Type B pancreatic cell (in vitro differentiated cells): ENCODE measurements around the gene TSPY1. TPM values are rescaled to one million over a fixed set of nuclear protein-coding genes. Genes with fewer than 3 reads are reported as not detected.
"Not testable (repeated sequence)": the region's sequence is repeated elsewhere in the genome, so short reads cannot be mapped to it uniquely, and the experiment has no call there.

Experiments used
- DNase-seq: peaks from one replicate; pipeline ENCODE4 v3.0.0; 2021; ENCODE audit warnings: mixed read lengths; ENCODE audit not compliant: unreplicated experiment; ENCODE audit errors: extremely low spot score
- H3K27ac Mint-ChIP-seq: 2 replicates; pipeline ENCODE4 v1.8.0; 2021; ENCODE audit warnings: mild to moderate bottlenecking, mixed read lengths
- H3K27me3 Mint-ChIP-seq: 2 replicates; pipeline ENCODE4 v1.8.0; 2021; ENCODE audit warnings: mixed read lengths
- H3K36me3 Mint-ChIP-seq: 2 replicates; pipeline ENCODE4 v1.8.0; 2021; ENCODE audit warnings: mixed read lengths
- H3K4me1 Mint-ChIP-seq: one replicate; pipeline ENCODE4 v1.8.0; 2021; ENCODE audit warnings: mixed read lengths; ENCODE audit not compliant: unreplicated experiment
- H3K4me3 Mint-ChIP-seq: 2 replicates; pipeline ENCODE4 v1.8.0; 2021; ENCODE audit warnings: mild to moderate bottlenecking, mixed read lengths
- H3K9me3 Mint-ChIP-seq: 2 replicates; pipeline ENCODE4 v1.8.0; 2021; ENCODE audit warnings: mixed read lengths
- long read RNA-seq: library from polyadenylated mRNA; unstranded; transcript quantifications from one replicate; pipeline ENCODE4 v2.0.0, GENCODE V29; 2020
- total RNA-seq: library from RNA; stranded (reverse); gene quantifications from 2 replicates; pipeline ENCODE4 v1.2.1, GENCODE V29; 2021; ENCODE audit warnings: low replicate concordance

Gene TSPY1
- total RNA-seq: not detected in 2 replicates
- long read RNA-seq: 0 reads

DNA sequence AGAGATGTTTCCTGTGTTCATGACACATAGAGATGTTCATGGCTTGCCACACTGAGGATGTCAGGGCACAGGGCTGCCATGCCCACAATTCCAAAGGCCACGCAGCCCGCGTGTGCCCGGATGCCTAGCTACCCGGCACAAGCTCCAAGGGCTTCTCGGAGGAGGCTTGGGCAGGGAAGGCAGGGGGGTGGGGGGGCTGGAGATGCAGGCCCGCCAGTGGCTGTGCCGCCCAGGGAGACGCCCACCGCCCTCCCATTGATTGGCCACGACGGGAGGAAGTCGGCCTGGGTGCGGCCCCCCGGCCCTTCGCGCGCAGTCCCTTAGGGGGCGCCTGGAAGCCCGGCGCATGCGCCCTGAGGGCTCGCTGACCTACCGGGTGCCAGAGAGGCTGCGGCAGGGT lies at the start of gene TSPY1:
Gene TSPY1 (plus strand): TSS at position 301 of the 400 bp plus-strand sequence. CDS start 46 bp downstream, at position 347.
- not testable (repeated sequence) for H3K27ac Mint-ChIP-seq, H3K4me3 Mint-ChIP-seq, H3K4me1 Mint-ChIP-seq, H3K9me3 Mint-ChIP-seq, H3K27me3 Mint-ChIP-seq, DNase-seq, H3K36me3 Mint-ChIP-seq

- H3K36me3 Mint-ChIP-seq, H3K4me1 Mint-ChIP-seq, H3K27me3 Mint-ChIP-seq, H3K9me3 Mint-ChIP-seq, H3K4me3 Mint-ChIP-seq, DNase-seq, H3K27ac Mint-ChIP-seq: not testable (repeated sequence)
Measured at GRCh38 chrY:9486967-9487366, 20.2 kb downstream of the TSPY1 start, which contains the start of gene TSPY9. TSPY9 (plus strand) TSS chrY:9487267; CDS start chrY:9487313, 46 bp downstream.

- not testable (repeated sequence) for H3K27ac Mint-ChIP-seq, H3K36me3 Mint-ChIP-seq, H3K4me3 Mint-ChIP-seq, DNase-seq, H3K4me1 Mint-ChIP-seq, H3K9me3 Mint-ChIP-seq, H3K27me3 Mint-ChIP-seq
Measured at GRCh38 chrY:9504396-9504795, 37.6 kb downstream of the TSPY1 start.

GRCh38 chrY:9516287-9516686 lies 49.5 kb downstream of the TSPY1 start:
- H3K27ac Mint-ChIP-seq, H3K36me3 Mint-ChIP-seq, H3K4me3 Mint-ChIP-seq, DNase-seq, H3K4me1 Mint-ChIP-seq, H3K9me3 Mint-ChIP-seq, H3K27me3 Mint-ChIP-seq: not testable (repeated sequence)

Other genes with a start within 250 kb of the TSPY1 start
- gene TSPY4, start 129.5 kb upstream of the TSPY1 start, total RNA-seq: not detected in 2 replicates
- not detected in 2 replicates for gene TSPY8, start 109.2 kb upstream of the TSPY1 start, total RNA-seq
- gene TSPY3, start 68.5 kb upstream of the TSPY1 start, total RNA-seq: not detected in 2 replicates
- not detected in 2 replicates for gene TSPY9, start 20.3 kb downstream of the TSPY1 start, total RNA-seq
- not detected in 2 replicates for gene TSPY10, start 60.9 kb downstream of the TSPY1 start, total RNA-seq